HuH-7 (cell line): Measurements from ENCODE around the gene SCNN1A.

ENCODE experiments used
- DNase-seq: peaks from one replicate; pipeline ENCODE4 v3.0.0; 2011; ENCODE audit warnings: low spot score

Gene SCNN1A

DNA sequence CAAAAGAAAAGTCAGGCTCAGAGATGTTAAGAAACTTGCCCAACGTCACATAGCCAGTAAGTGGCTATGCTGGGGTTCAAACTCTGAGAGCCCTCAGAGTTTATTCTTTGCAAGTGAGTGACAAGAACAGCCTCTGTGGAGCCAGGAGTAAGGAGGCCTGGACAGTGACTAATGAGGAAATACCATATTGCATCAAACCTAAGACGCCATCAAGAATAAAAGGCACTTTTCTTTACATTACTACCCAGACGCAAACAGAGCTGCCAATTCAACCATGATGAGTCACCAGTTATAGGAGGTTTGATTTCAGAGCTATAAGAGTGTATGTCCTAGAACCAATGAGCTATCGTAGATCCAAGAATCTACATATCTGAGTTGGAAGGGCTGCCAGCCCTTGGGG lies 42.9 kb downstream of the SCNN1A start:
- DNase-seq = no peak

GRCh38 chr12:6330999-6331714 lies 44.2 kb downstream of the SCNN1A start:
- DNase-seq = no peak

DNA sequence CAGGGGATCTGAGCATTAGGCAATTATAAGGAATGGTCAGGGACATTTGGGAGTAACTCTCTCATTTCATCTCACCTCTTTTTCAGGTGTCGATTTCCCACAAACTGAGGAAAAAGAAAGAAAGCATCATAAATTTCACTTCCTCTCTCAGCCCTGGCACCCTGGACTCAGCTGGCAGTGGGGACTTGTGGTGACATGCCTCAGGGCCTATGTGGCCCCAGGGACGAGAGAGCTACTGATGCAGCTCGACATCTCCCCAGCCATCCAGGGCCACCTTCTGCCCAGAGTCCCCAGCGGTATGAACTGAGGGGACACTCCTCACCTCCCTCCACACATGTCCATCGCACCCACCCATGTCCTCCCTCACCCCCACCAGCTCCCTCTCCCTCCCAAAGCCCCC lies 45.2 kb downstream of the SCNN1A start:
- no peak for DNase-seq

- DNase-seq = no peak
Measured at GRCh38 chr12:6329703-6330064, 45.7 kb downstream of the SCNN1A start.

DNA sequence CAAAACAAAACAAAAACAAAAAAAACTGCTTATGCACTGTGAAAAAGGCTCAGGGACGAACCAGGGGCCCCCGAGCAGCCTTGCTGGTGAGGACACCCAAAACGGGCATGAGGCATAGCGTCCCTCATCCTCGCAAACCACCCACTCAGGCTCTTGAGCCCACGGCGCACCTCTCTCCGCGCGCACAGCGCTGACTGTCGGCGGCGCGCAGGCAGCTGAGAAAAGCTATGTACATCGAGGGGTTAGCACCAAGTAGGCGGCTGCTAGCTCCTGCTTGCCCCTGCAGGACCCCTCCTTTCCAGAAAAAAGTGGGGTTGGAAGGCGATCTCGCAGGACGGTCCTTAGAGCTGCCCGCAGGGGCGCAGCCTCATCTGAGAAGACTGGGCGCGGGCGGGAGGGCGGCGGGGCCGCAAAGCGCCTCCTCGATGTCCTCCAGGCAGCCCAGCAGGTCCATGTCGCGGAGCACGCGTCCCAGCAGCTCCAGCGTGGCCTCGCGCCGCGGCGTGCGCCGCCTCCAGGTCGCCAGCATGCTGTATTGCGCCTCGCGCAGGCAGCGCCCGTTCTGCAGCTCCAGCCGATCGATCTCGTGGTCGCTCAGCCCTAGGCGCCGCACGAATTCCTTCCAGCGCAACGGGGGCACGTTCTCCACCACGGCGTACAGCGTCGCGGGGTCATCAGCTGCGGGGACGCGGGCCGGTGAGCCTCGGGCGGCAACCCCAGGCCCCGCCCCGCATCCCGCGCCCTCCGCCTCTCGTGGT lies 46.2 kb downstream of the SCNN1A start:
- DNase-seq = no peak

DNA sequence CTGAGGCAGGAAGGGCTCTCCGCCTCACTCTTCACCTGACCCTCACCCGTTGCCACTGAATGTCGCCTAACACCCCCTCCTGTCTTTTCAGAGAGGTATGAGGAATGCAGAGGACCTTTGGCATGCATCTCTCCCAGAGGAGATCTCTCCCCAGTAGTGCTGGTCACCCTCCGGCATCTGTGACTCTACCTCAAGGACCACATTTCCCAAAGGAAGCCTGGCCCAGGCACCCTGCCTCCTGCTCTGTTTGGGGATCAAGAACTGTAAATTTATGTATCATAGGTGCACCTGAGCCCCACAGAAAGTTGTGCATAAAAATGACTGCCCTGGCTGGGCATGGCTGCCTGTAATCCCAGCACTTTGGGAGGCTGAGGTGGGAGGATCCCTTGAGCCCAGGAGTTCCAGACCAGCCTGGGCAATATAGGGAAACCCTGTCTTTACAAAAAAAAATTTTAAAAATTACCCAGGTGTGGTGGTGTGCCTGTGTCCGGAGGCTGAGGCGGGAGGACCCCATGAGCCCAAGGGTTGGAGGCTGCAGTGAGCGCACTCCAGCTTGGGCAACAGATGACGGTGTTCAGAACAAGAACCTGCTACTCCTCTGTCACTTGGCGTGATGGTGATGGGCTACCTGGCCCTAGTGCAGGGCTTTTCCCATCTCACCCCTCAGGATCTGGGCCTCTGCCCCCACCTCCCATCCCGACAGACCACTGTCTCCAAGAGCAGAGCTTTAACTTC lies 47.2 kb downstream of the SCNN1A start:
- no peak for DNase-seq

- DNase-seq = no peak
Measured at GRCh38 chr12:6327229-6328041, 47.9 kb downstream of the SCNN1A start.

GRCh38 chr12:6326316-6327228 lies 48.8 kb downstream of the SCNN1A start:
- DNase-seq = peak; percentile 87

DNA sequence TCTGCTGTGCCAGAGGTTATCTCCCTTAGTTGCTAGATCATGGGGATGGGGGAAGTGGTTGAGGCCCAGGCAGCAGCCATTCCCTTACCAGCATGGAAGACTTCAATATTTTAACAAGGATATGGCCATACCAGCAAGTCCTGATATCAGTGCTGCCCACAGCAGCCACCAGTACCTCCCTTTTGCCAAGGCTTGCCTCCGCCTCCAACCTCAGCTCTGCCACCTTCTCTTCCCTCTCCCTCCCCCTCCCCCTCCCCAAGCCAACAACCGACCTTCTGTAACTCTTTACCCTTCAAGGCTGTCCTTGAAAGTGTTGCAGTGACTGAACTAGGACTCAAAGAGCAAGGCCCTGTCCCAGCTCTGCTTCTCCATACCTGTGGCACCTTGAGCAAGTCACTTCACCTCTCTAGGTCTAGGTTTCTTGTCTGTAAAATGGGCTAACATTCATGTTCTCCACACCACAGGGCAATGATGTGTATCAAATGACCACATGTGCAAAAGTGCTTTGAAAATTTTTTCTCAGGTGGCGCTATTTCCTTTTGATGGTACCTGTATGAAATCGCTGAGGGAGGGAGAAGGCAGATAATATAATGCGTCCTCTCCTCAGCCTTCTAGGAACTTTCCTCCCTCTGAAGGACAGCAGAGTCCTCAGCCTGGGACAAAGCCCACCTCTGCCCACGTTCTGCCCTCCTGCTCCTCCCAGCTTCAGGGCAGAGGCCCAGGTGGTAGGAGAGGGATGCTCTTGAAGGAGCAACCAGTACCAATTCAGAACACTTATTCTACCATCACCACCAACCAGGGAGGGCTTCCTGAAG lies 50.2 kb downstream of the SCNN1A start:
- no peak for DNase-seq

- DNase-seq = no peak
Measured at GRCh38 chr12:6323995-6324711, 51.2 kb downstream of the SCNN1A start.

DNA sequence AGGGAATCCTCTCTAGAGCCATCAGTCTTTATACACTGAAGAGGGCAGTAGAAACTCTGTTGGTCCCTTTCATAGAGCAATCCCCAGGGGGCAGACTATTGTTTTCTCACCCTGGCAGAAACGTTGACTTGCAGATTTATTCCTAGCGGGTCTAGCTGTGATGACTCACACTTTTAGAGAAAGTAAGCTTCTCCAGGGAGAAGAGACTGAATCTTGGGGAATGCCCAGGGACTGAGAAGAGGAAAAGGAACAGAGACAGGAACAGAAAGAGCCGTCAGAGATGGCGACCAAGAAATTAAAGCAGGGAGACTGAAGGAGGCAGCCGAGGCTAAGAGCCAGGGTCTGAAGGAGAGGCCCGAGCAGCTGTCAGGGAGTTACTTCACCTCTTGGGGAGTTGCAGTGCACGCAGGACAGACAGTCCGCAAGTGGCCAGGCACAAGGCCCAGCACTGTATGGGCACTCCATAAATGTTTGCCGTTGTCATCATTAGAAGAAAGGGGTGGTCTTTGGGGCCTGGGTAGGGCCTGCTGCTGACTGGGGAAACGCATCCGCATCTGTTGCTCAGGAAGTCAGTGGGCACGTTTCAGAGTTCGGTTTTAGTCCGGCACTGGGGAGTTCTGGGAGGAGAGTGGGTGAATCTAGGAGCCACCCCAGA lies 51.9 kb downstream of the SCNN1A start:
- peak; percentile 87 for DNase-seq

DNA sequence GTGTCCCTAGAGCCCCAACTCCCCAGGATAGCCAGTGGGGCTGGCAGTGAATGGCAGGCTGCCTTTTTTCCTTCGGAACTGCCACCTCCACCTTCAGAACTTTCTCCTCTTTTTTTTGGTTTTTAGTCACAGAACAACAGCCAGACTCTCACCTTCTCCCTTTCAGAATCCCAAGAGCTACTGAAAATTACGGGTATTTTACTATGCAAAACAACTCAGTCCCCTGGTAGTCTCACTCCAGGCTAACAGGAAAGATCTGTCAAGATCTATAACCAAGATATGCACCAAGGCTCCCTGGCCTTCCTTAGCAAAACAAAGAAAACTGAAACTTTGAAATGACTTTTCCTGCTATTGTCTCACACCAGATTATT lies 52.4 kb downstream of the SCNN1A start:
- no peak for DNase-seq

DNA sequence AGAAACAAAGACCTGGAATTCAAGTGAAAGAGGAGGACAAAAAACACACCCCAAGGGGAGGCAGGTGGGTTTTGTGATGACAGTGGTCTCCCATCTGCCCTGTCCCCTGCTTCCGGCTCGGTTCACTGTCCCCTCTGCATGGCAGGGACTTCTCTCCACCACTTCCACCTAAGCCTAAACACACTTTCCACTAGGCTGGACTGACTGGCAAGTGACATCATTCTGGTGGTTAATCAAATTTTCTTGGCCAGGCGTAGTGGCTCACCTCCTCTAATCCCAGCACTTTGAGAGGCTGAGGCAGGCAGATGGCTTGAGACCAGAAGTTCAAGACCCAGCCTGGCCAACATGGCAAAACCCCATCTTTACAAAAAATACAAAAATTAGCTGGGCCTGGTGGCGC lies 53.0 kb downstream of the SCNN1A start:
- DNase-seq = no peak

DNA sequence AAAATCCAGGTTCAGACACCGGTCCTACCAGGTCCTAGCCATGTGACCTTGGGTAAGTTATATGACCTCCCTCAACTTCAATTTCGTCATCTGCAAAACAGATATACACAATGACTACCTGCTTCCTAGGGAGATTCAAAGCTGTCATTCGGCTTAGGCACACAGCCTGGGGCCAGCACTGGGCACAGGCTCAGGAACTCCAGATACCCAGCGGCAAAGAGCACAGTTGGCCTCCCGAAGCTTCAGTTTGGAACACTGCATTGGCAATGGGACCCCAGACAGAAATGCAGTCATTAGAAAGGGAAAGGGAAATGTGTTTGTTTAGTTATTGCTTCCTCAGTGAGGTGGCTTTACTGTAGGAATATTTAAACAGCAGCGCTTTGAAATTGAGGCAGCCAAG lies 53.5 kb downstream of the SCNN1A start:
- DNase-seq = no peak

- no peak for DNase-seq
Measured at GRCh38 chr12:6319446-6319845, 55.9 kb downstream of the SCNN1A start.

GRCh38 chr12:6318440-6318879 lies 56.9 kb downstream of the SCNN1A start:
- no peak for DNase-seq

DNA sequence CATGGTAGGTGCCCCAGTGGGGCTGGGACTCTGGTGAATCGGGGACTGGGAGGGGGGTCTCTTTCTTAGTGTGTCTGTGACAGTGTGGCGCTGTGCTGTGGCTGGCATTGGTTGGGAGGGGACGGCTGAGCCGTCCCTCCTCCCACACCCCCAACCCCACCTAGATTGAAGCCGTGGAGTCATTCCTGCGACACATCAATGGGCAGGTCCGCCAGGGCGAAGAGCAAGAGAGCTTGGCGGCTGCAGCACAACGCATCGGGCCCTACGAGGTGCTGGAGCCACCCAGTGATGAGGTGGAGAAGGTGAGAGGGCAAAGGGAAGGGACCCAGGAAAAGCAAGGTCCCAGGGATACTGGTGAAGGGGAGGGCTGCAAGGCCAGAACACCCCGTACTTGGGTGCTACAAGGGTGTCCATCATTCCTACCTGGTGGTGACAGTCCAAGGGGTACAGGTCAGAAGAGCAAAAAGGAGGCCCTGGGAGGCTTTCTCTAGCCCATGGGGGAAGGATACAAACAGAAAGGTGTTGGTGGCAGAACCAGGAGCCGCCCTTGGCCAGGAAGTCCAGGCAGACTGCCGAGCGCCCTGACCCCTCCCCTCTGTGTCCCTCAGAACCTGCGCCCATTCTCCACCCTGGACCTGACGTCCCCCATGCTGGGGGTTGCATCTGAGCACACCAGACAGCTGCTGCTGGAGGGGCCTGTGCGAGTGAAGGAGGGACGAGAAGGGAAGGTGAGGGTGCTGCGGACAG lies 57.5 kb downstream of the SCNN1A start:
- no peak for DNase-seq
